HG03442 (cell line): ENCODE measurements around the gene LMOD3.
A peak's percentile ranks its signal among the peaks of the same experiment; 100 is the strongest.

ENCODE experiments used
- ATAC-seq: cut with Tn5 transposase; IDR thresholded peaks from one replicate; pipeline ENCODE4 v1.9.1; 2021; ENCODE audit warnings: mild to moderate bottlenecking, moderate library complexity; ENCODE audit not compliant: unreplicated experiment

LMOD3 gene

GRCh38 chr3:69122403-69122802 is at the start of gene LMOD3:
Gene LMOD3, minus strand, starts transcription at chr3:69122595. Its CDS starts 209 bp downstream, at chr3:69122386.
- ATAC-seq = no peak

DNA sequence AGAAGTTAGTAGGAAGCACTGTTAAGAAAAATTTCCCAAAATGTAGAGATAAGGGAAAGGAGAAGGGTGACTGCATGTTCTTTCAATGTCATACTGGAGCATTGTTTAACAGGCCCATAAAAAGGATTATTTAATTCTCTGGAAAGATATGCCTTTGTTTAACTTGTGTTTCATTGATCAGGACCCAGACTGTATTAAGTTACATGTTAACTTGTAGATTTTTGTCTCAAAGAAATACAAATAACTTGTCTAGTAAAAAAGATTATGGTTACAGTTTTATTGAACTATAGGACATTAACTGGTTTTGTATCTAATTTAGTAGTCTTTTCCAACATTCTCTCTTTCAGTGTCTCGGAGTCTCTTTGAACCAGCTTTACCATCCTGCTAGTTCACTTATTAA is 49.7 kb upstream of the LMOD3 start:
- ATAC-seq = no peak

DNA sequence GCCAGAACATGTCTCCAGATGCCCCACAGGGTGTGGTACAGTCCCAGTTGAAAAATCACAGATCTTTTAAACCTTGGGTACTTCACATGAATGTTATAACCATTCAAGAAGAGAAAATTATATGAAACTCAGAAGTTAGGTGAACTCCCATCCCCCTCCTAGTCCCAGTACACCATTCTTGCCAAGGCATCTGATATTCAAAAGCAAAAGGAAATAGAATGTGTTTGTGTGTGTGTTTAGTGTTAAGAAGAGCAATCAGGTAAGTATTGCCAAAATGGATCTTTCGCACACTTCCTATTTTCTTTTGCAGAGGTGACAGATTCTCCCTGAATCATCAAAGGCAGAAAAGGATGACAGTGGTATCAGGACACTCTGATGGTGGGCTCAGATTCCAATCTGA is 44.1 kb upstream of the LMOD3 start:
- no peak for ATAC-seq

DNA sequence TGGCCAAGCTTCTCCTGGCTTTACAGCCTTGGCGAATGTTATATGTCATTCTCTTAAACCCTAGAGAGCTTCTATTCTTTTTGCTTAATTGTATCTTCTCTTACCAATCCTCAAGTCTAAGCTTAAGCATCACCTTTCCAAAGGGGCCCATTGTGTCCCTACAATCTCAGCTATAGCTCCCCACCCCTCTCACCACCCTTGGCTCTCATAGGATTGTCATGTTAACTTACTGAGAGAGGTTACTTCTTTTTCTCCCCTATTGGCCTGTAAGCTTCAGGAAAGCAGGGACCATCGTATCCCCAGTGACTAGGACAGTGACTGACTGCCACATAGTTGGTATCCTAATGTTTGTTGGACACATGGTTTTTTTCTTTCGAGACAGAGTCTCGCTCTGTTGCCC is 43.3 kb upstream of the LMOD3 start:
- ATAC-seq = no peak

GRCh38 chr3:69164296-69164695 is 41.9 kb upstream of the LMOD3 start:
- ATAC-seq = no peak

DNA sequence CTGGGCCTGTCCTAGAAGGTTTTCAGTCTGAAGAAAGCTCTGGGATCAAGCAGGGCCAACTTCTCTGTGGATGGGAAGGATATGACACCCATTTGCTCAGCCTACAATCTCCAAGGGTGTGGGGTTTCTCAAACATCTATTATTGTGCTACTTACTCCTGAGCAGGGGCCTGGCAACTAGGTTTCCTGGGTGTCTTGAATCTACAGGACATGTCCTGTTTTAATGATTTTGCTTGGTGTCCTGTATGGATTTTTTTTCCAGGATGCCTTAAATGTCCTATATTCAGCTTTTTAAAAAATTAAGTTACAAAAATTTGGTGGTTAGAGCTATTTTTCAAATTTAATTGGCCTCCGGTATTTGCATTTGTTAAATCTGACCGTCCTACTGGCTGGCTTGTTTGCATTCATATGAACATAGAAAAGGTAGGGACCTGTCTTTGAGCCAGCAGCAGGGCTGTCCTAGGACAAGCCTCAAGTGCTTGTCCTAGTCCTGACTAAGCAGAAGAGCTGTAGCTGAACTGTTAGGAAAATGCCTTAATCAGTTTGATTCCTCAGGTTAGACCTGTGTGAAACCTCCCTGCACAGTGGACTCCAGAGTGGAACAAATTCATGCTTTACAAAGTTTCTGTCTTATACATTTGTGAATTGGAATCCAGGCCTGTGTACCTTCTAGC is 40.0 kb upstream of the LMOD3 start:
- no peak for ATAC-seq

DNA sequence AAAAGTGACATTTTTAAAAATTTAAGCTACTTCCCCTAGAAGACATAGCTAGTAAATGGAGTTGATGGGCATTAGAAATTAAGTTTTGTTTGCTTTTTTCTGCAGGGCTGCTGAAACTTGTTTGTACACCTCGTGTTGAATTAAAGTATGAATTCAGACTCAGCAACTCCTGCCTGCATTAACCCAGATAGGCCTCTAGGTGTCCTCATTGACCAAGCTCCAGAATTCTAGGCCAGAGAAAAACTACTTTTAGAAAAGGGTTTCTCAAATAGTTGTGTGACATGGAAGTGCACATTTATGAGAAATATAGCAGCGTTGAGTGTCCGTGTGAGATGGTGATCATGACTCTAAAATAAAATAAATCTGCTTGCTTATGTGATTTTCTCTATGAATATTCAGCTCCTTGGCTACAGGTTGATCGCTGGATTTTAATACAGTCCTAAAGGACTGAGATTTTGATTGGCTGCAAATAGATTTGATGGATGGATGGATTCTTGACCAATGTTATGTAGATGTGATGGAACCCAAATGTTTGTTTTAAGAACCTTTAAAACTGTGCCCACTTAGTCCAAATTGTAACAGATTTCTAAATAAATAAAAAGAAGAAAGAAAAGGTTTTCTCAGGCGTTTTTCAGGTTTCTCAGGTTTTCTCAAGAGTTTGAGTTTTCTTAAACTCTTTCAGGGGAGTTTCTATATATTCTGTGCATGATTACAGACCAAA is 39.4 kb upstream of the LMOD3 start:
- ATAC-seq = no peak

- ATAC-seq = no peak
These were observed 38.1 kb upstream of the LMOD3 start for GRCh38 chr3:69160525-69160924.

GRCh38 chr3:69160107-69160506 is 37.7 kb upstream of the LMOD3 start:
- ATAC-seq = no peak

DNA sequence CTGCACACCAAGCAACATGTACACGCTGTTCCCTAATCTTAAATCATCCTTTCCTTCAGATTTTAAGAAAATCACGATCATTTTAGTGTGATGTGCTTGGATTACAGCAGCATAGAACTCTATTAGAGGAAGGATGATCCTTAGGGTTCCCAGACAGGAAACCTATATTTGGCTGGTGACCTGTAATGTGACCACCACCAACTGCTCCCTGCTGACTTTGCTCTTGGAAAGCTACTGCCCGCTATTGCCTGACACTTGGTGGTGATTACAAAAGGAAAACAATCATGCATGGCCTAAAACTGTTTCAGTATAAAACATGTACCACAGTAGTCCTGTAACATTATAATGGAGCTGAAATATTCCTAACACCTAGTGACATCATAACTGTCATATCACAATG is 27.2 kb upstream of the LMOD3 start:
- no peak for ATAC-seq

DNA sequence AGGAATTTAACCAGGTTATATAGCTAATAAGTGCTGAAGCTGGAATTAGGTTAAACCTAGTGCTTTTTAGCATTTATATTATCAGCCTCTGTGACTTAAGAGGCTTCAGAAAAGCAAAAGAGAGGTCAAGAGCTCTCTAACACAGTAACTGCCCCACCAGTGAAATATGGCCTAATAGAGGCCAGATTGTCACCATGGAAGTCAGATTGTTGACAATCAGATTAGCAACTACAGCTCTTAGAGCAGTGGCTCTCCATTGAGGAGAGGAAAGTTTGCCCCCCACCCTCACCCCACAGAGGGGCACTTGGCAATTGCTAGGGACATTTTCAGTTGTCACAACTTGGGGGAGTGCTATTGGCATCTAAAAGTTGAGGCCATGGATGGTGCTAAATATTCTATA is 23.3 kb upstream of the LMOD3 start:
- no peak for ATAC-seq

DNA sequence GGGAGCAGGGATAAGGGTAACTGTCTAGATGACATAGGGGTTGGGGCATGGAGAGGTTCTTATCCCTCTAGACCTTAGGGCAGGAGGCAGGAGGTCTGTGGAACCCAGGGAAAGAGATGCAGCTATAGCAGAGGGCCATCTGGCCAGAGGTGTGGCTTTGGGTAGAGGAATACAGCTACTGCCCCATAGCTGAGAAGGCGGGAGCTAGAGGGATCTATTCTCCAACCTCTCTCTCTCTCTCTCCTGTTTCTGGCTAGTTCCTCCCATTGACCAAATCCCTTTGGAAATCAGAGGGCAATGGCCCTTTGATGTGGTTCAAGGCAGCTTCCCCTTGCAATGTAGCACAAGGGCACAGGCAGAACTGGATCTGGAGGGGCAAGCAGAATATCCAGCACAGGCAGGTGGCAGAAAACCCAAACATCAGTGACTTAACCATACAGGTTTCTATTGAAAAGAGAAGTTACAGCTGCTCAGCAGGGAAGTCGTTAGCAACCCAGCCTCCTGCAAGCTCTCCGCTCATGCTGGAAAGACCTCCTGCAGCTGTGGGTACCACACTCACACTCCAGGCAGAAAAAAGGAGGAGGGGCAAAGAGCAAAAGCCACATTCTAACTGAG is 22.3 kb upstream of the LMOD3 start:
- no peak for ATAC-seq

GRCh38 chr3:69143612-69144011 is 21.2 kb upstream of the LMOD3 start:
- ATAC-seq = no peak

GRCh38 chr3:69142797-69143454 is 20.5 kb upstream of the LMOD3 start:
- no peak for ATAC-seq

GRCh38 chr3:69142090-69142489 is 19.7 kb upstream of the LMOD3 start:
- ATAC-seq = no peak

DNA sequence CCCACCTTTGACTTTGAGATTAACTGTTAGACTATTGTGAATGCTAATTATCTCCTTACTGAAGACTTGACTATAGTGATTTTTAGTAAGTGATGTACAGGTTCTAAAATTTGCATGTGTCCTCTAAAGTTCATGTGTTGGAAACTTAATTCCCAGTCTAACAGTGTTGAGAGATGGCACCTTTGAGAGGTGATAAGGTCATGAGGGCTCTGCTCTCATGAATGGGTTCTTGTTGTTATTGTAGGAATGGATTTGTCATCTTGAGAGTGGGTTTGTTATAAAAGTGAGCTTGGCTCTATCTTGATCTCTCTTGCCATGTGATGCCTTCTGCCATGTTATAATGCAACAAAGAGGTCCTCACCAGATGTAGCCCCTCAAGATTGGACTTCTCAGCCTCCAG is 18.9 kb upstream of the LMOD3 start:
- no peak for ATAC-seq

DNA sequence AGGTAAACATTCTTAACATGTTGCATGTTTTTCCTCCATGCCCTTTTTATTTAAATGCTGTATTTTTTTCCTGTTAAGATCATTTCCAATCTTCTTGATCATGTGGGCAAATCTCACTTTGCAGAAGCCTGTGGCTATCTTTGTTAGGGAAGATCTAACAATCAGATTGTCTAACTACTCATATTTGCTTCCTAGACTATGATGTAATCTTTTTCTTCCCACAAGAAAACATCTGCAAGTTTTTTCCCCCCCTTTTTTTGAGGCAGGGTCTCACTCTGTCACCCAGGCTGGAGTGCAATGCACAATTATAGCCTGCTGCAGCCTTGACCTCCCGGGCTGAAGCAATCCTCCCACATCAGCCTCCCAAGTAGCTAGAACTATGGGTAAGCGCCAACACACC is 15.0 kb upstream of the LMOD3 start:
- no peak for ATAC-seq

DNA sequence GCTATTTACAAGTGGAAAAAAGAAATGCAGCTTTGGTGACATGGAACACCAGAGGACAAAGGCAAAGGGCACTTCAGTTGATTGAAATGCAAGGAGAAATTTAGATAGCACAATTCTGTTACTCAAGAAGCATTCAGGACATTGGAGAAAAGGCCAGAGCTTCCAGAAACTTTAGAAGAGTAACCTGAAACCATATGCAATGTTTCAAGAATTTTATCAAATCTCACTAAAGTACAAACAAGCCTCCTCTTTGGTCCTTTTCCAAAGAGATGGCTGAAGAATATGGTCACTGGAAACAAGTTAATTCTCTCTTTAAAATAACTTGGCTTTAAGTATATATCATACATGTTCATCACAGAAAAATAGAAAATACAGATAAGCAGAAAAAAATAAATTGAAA is 14.6 kb upstream of the LMOD3 start:
- ATAC-seq = no peak

- peak; percentile 97 for ATAC-seq
These were observed 8.3 kb upstream of the LMOD3 start for GRCh38 chr3:69130689-69131088.

- no peak for ATAC-seq
These were observed 7.1 kb upstream of the LMOD3 start for GRCh38 chr3:69129531-69129930.

- no peak for ATAC-seq
These were observed 6.1 kb upstream of the LMOD3 start for GRCh38 chr3:69128509-69128908.

GRCh38 chr3:69126999-69127398 is 4.6 kb upstream of the LMOD3 start:
- no peak for ATAC-seq
